Subcutaneous adipose tissue (tissue), 4 donors: Measurements from ENCODE around the gene MATR3. TPM values are rescaled to one million over a fixed set of nuclear protein-coding genes. Genes with fewer than 3 reads are reported as not detected.

Source experiments
- CTCF ChIP-seq: fragments of 450-650 bp; IDR thresholded peaks from one replicate; pipeline ENCODE4 v1.5.1; 2016; ENCODE audit warnings: low read depth, mild to moderate bottlenecking, control low read depth, antibody characterized with exemption, moderate library complexity
- total RNA-seq, 4 donors: library from RNA; depleted of rRNA; stranded (reverse); fragments of >200 nt; gene quantifications; one replicate each; pipeline ENCODE4 v1.1.0, GENCODE V29; 2016

MATR3 gene
- total RNA-seq, 4 donors from 2014 or later = 220 to 244 (median 234) TPM

GRCh38 chr5:139253115-139253514, 40.4 kb upstream of the MATR3 start:
- no peak for TF ChIP-seq CTCF

GRCh38 chr5:139256820-139257219, 36.7 kb upstream of the MATR3 start:
- TF ChIP-seq CTCF = no peak

GRCh38 chr5:139262059-139262741, 31.3 kb upstream of the MATR3 start:
- no peak for TF ChIP-seq CTCF

- TF ChIP-seq CTCF = no peak
Measured at GRCh38 chr5:139262742-139263445, 30.6 kb upstream of the MATR3 start.

GRCh38 chr5:139263536-139263935, 30.0 kb upstream of the MATR3 start:
- no peak for TF ChIP-seq CTCF

GRCh38 chr5:139263946-139264345, 29.6 kb upstream of the MATR3 start:
- no peak for TF ChIP-seq CTCF

GRCh38 chr5:139265001-139265400, 28.5 kb upstream of the MATR3 start:
- no peak for TF ChIP-seq CTCF
